Measurements from ENCODE around the gene CTXND1. TPM values are rescaled to one million over a fixed set of nuclear protein-coding genes. Genes with fewer than 3 reads are reported as not detected.

CTXND1 gene
- total and polyA plus RNA-seq, 2 of the 8 experiments (the other 6 are each of a cell fraction or from before 2014, with no cell fraction given), result 0.03 TPM; not detected in 1

DNA sequence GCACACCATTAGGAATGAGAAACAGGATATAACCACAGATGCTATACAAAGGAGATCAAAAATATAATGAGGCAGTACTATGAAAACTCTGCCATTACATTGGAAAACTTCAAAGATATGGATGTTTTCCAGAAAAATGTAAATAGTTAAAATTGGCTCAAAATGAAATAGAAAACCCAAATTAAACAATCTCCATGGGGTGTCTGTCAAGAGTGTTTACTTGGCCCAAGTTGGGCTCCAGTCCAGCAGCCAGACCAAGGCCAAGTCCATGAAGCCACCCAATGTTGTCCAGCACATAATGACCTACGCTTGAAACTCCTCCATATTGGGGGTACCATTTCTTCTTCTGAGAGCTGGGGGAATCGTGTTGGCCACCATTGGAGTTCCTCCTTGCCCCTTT is 37.1 kb downstream of the CTXND1 start:
- no peak overlapping the region for H3K56ac ChIP-seq (replicated peaks; ENCODE audit: insufficient read length, low read depth, low read length)
- POLR2A ChIA-PET (ENCODE audit: partially characterized antibody), result no interaction called here
- H2BK20ac ChIP-seq (ENCODE audit: low read length), result no peak overlapping the region
- H4K8ac ChIP-seq (ENCODE audit: extremely low read depth, insufficient read depth, low read length), result no peak overlapping the region
- H2BK15ac ChIP-seq (ENCODE audit: low read length), result no peak overlapping the region
- H4K20me1 ChIP-seq (replicated peaks in 1 of 2; ENCODE audit: control insufficient read depth in 1 of 2, insufficient read depth in 2 of 2, low read length in 2 of 2), result no peaks in the 10 kb centered on the region
- FAIRE-seq, result no peak
- H2BK120ac ChIP-seq (replicated peaks; ENCODE audit: low read depth, low read length), result no peak overlapping the region
- H3K79me2 ChIP-seq (ENCODE audit: control insufficient read depth in 1 of 2, insufficient read depth in 2 of 2, low read length in 2 of 2), result no peaks in the 10 kb centered on the region
- no peak overlapping the region for H3K18ac ChIP-seq (ENCODE audit: extremely low read depth, low read length)
- 92% methylated on average over 2 of the region's 2 CpGs; no CpG with 5 or more reads in 1 of the 2 experiments for WGBS, 2 experiments (ENCODE audit: extremely low coverage in 1 of 2, insufficient coverage in 1 of 2, insufficient read length in 1 of 2, insufficient replicate concordance in 2 of 2, low coverage in 1 of 2, low lambda C conversion rate in 2 of 2, missing lambda C conversion rate in 1 of 2)
- no peak overlapping the region for H2BK5ac ChIP-seq (ENCODE audit: low read depth, low read length)
- H2BK12ac ChIP-seq (ENCODE audit: low read depth, low read length), result no peak overlapping the region
- CTCF ChIA-PET (ENCODE audit: partially characterized antibody), result interaction anchor here (1.0 kb wide), 1 partner anchor 28 kb away, joined by 3 read pairs; no protein-coding TSS in a partner anchor
- H3K9me3 ChIP-seq (ENCODE audit: insufficient read depth in 2 of 2, low read depth in 1 of 2, low read length in 1 of 2), result no peaks in the 10 kb centered on the region
- H4K5ac ChIP-seq (ENCODE audit: insufficient read length, low read depth, low read length), result no peak overlapping the region
- H2AK5ac ChIP-seq (ENCODE audit: low read depth, low read length), result no peak overlapping the region
- no peaks in the 10 kb centered on the region for H3K27me3 ChIP-seq (replicated peaks in 1 of 4; ENCODE audit: control insufficient read depth in 3 of 4, extremely low read depth in 1 of 4, insufficient read depth in 3 of 4, low read length in 3 of 4)
- H3K14ac ChIP-seq (ENCODE audit: insufficient read length), result no peak overlapping the region
- no peak for DNase-seq (ENCODE audit: low read depth in 1 of 2, low spot score in 2 of 2)
- no peak overlapping the region for H2AFZ ChIP-seq (ENCODE audit: low read length)
- H3K27ac ChIP-seq (ENCODE audit: low read depth, low read length), result no peak overlapping the region
- TF ChIP-seq TAF1 (IDR thresholded peaks at IDR 0.05; ENCODE audit: low read depth, low read length) (no peak), ZNF274 (IDR thresholded peaks at IDR 0.05; ENCODE audit: borderline replicate concordance, extremely low read depth, low read length) (no peak), KDM4A (IDR thresholded peaks at IDR 0.05; ENCODE audit: low read depth, low read length, severe bottlenecking) (no peak), RBBP5 (IDR thresholded peaks at IDR 0.05; ENCODE audit: borderline replicate concordance, low read depth, low read length) (no peak)
- no peaks in the 10 kb centered on the region for H3K36me3 ChIP-seq (ENCODE audit: control insufficient read depth in 2 of 4, insufficient read depth in 4 of 4, low read length in 3 of 4)
- no peak overlapping the region for H3K23ac ChIP-seq (ENCODE audit: insufficient read length)
- no peaks in the 10 kb centered on the region for H3K79me1 ChIP-seq (ENCODE audit: low read depth, low read length)
- H4K91ac ChIP-seq (replicated peaks; ENCODE audit: insufficient read length, low read length), result no peak overlapping the region
- H3K4me1 ChIP-seq (replicated peaks in 1 of 4; ENCODE audit: control insufficient read depth in 3 of 4, insufficient read depth in 4 of 4, low read length in 3 of 4), result no peaks in the 10 kb centered on the region
- H3K23me2 ChIP-seq (ENCODE audit: low read depth, low read length), result no peaks in the 10 kb centered on the region
- H3K4me3 ChIP-seq (ENCODE audit: extremely low read depth in 1 of 4, insufficient read depth in 2 of 4, low read depth in 3 of 4, low read length in 4 of 4), result no peak overlapping the region
- H3K4me2 ChIP-seq (ENCODE audit: insufficient read depth in 1 of 2, low read depth in 2 of 2, low read length in 2 of 2), result no peak overlapping the region
- no peak overlapping the region for H3K4ac ChIP-seq (replicated peaks; ENCODE audit: insufficient read length, low read depth, low read length)
- no peak overlapping the region for H3K9ac ChIP-seq (replicated peaks in 1 of 4; ENCODE audit: extremely low read depth in 1 of 4, low read depth in 3 of 4, low read length in 3 of 4)

All from H1 (cell line).